ENCODE results near the gene CFAP91. TPM values are rescaled to one million over a fixed set of nuclear protein-coding genes. Genes with fewer than 3 reads are reported as not detected.

Gene CFAP91
- 1.8 and 2.0 TPM in 2 replicates for total RNA-seq (2014; rRNA removed; shearing (Covaris generic))

DNA sequence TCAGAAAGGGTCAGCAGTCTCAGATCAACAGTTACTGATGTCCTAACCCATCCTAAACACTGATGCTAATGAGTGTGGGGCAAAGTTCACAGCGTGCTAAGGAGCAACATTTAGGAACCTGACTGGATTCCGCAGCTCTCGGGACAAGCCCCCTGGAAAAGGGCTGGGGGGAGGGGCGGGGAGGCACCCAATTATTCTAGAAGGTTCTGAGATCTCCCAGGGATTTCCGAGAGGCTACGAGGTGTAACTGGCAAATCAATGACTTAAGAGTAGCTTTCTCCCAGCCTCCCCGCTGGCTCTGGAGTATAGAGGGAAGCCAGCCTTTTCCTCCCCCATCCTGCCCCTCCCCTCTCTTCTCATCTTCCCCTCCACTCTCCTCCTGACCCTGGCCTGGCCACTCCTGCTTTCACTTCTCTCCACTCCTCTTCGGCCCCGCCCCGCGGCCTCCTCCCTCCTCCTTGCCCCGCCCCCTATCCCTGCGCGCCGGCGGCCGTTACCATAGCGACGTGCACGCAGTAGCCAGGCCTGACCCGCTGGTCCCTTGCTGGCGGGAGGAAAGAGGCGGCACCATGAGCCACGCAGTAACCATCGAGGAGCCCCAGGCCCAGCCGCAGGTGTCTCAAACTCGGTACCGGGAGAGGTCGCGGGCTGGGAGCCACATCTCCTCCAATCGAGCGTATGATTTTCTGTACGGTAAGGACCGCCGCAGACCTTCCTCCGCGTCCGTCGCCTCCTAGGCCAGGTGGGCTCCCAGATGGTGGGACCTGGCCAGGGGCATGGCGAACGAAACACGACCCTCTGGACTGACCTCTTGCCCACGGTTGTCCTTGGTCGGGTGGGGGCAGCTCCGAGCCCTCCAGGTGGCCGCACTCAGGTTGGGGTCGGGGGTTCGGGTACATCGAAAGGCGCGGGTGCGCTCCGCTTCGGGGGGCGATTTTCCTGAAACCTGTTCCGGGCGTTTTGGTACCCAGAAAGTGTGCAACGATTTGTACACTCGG lies at the start of gene CFAP91:
CFAP91 (plus strand) TSS at position 493 of the 998 bp plus-strand sequence; CDS start at position 570, 77 bp downstream.
- DNase-seq (ENCODE audit: low read depth) = peak; percentile 96

GRCh38 chr3:119653876-119654275 lies 48.9 kb upstream of the CFAP91 start:
- no peak for DNase-seq (ENCODE audit: low read depth)

GRCh38 chr3:119657887-119658702 lies 44.7 kb upstream of the CFAP91 start:
- no peak for DNase-seq (ENCODE audit: low read depth)

DNA sequence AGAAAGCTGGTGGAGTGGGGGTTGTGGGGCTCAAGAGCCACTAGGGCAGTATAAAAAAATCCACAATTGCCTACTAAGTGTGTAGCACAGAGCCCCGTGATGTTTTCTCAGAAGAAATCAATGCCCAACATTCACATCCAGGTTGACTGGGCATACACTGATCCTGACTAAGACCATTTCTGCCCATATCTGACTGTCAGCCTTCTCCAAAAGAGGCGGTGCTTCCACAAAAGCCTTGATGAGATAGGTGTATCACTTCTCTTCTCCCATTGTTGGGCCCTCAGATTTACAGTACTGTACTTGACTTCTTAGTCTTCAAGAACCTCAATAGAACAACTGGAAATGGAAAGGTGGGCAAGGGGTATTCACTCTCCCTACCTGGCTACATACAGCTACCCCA lies 43.8 kb upstream of the CFAP91 start:
- no peak for DNase-seq (ENCODE audit: low read depth)

DNA sequence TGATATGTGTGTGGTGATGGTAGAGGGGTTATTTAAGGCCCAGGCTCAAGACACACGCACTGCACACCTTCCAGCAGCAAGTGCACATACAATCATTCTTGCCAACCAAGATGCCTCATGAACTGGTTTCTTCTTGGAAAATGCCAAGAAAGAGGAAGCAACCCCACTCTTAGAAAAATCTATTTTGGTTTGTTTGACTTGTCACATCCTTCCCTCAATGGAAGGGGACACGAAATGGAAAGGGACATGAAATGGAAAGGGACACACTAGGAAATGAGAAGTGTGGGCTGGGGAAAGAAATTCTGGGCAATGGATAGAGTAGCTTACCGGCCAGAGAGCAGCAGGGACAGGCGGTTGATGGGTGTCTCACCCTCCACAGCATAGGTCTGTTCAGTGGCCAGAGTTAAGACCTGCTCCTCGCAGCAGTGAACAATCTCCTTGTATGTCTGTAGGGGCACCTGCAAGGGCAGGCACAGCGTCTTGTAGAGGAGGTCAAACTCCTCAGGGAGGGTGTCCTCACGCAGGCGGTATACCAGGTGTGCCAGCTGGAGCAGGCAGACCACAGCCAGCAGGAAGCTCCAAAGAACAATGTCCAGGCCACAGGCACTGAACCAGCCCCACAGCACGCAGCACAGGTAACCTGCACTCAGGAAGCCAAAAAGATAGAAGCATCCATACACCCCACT lies 43.1 kb upstream of the CFAP91 start:
- no peak for DNase-seq (ENCODE audit: low read depth)

GRCh38 chr3:119660474-119661440 lies 42.1 kb upstream of the CFAP91 start, which contains the start of gene POPDC2:
Gene POPDC2 (minus strand): TSS chr3:119660589. CDS start chr3:119660423, 166 bp downstream.
- DNase-seq (ENCODE audit: low read depth) = peak; percentile 28

GRCh38 chr3:119662604-119663373 lies 40.0 kb upstream of the CFAP91 start:
- DNase-seq (ENCODE audit: low read depth) = no peak

- DNase-seq (ENCODE audit: low read depth) = peak; percentile 21
Observed at GRCh38 chr3:119663885-119664284, 38.9 kb upstream of the CFAP91 start.

DNA sequence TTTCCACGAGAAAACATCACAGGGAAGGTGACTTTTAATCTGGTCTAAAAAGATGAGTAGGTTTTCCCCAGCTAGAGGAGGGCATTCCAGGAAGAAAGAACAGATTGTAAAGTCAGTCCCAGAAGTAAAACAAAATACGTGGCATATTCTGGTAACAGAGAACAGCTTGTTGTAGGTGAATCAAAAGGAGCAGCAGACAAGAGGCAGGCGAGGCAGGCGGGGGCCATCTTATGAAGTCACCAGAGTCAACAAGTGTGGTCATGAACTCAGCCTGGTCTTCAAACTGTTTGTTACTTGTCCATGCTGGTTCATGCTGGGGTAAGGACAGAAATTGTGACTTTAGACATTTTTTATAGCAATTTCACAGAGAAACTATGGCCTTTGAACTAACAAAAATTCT lies 38.5 kb upstream of the CFAP91 start:
- DNase-seq (ENCODE audit: low read depth) = peak; percentile 45

DNA sequence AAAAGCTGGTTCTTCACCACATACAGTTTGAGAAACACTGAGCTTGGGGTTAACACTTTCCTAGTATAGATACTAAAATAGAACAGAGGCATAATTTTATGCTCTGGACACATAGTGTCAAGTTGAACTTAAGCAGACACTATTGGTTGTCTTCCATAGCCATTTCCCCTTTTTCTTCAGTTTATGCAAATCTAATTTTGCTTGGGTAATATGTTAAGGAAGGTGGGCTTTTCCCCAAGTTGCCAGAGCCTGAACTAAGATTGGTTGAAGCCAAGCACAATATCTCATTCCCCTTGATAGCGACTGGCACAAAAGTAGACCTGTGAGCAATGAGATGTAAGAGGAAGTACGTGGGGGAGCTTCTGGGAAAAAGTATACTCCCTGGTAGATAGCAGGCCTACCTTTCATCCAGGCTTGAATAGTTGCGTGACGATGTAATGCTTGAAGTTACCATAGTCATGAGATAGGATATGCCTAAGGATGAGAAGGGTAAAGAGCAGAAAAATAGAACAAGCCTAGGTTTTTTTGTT lies 37.9 kb upstream of the CFAP91 start:
- DNase-seq (ENCODE audit: low read depth) = peak; percentile 70

DNA sequence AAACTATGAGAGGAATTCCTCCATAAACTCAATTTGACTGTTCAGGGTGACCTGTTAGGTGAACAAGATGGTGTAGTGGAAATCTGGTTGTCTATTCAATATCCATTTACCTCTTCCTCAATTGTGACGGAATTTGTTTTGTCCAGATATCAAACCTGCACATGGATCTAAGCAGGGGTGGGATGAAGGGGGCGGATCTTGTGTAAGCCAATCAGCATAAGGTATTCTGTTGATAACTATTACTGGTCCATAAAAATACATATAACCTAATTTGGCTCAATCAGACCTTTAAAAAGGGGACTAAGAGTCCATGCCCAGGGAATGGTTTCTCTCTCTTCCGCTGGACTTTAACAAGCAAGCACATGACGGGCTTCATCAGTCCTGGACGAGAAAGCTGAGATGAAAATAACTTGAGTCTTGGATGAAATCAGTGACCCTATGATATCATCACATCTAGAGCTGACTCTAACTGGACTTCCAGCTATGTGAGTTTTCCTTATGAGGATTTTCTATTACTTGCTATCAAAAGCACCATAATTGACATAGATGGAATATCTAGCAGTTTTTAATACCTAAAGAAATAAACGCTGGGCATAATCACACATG lies 36.8 kb upstream of the CFAP91 start:
- DNase-seq (ENCODE audit: low read depth) = no peak

- DNase-seq (ENCODE audit: low read depth) = no peak
Observed at GRCh38 chr3:119669906-119670570, 32.8 kb upstream of the CFAP91 start.

DNA sequence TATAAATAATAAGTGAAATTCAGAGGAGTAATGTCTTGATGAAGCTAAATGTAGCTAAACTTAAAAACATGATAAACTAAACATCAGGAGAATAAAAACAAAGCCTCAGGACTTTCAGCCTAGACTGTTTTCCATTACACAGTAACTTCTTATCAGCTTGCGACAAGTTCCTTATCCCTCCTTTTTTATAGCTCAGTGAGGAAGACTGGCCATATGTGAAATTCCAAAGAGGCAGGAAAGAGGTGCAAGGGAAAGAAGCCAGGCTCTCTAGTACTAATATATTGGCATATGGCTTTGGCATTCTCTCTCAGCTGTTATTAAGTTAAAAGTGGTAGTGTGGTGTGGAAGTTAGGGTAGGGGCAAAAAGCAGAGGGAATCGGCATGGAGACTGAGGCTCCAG lies 30.0 kb upstream of the CFAP91 start:
- DNase-seq (ENCODE audit: low read depth) = no peak

- DNase-seq (ENCODE audit: low read depth) = no peak
Observed at GRCh38 chr3:119673875-119674274, 28.9 kb upstream of the CFAP91 start.

- DNase-seq (ENCODE audit: low read depth) = no peak
Observed at GRCh38 chr3:119675188-119675874, 27.5 kb upstream of the CFAP91 start.

DNA sequence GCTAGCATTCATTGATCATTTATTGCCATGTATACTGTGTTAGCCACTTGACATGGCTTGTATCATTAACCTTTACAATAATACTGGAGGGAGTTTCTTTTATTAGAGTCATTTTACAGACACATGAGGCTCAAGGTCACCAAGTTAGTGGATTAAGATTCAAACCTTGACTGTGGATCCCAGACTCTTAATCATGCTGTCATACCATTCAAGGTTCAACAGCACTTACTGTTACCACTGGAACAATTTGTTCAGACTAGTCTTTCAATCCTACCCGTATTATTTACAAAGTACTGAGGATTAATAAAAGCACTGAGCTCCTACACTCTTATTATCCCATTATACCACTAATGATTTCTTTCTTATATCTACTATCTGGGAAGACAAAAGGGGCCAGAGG lies 26.8 kb upstream of the CFAP91 start:
- no peak for DNase-seq (ENCODE audit: low read depth)

DNA sequence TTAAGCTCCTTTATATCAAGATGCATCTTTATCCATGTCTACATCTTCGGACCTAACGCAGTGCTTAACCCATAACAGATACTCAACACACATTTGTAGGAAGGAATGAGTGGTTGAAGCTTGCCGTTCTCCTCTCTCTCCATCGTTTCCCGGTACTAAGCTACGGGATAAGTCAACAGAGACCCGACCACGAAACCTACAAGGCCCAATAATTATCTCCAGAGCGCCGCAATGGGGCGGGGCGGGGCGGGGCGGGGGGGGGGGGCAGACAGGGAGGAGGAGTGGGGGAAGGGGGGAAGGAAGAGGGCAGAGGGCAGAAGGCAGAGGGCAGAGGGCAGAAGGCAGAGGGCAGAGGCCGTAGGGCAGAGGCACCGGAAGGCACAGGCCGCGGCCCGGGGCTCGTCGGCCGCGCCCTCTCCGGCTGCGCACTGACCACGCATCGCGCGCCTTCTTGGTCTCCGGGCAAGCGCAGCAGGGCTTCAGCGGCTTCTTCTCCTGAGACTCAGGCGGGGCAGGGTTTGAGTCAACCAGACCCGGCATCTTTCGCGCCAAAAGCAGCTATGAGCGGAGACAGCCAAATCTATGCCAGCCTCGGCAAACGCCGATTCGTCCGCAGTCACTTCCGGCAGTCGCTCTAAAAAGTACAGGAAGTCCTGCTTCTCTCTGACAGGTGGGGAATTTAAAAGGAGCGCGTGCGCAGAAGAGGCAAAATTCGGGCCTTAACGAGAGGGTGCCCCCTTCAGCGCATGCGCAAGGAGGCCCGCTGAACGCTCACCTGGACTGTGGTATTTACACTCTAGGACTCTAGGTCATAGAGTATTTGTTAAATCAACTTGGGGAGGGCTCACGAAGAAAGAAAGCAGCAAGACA lies 25.8 kb upstream of the CFAP91 start, which contains the start of gene COX17:
COX17 (minus strand) TSS at position 636 of the 870 bp plus-strand sequence; CDS start at position 540, 96 bp downstream.
- peak; percentile 95 for DNase-seq (ENCODE audit: low read depth)
